ENCODE data around the gene SPINT1.
A peak's percentile ranks its signal among the peaks of the same experiment; 100 is the strongest.
"Not testable (repeated sequence)": the region's sequence is repeated elsewhere in the genome, so short reads cannot be mapped to it uniquely, and the experiment has no call there.

SPINT1 gene

GRCh38 chr15:40859206-40859851 is 15.5 kb downstream of the SPINT1 start:
- peak; percentile 77 for DNase-seq (ENCODE audit: low read depth)

- not testable (repeated sequence) for DNase-seq (ENCODE audit: low read depth)
Measured at GRCh38 chr15:40861147-40861546, 17.3 kb downstream of the SPINT1 start.

GRCh38 chr15:40863660-40864270 is 19.9 kb downstream of the SPINT1 start:
- no peak for DNase-seq (ENCODE audit: low read depth)

GRCh38 chr15:40867199-40867598 is 23.4 kb downstream of the SPINT1 start:
- no peak for DNase-seq (ENCODE audit: low read depth)

GRCh38 chr15:40869686-40870085 is 25.8 kb downstream of the SPINT1 start:
- DNase-seq (ENCODE audit: low read depth) = no peak

- no peak for DNase-seq (ENCODE audit: low read depth)
Measured at GRCh38 chr15:40870716-40871115, 26.9 kb downstream of the SPINT1 start.

GRCh38 chr15:40871749-40872617 is 28.1 kb downstream of the SPINT1 start:
- no peak for DNase-seq (ENCODE audit: low read depth)

GRCh38 chr15:40872791-40873693 is 29.2 kb downstream of the SPINT1 start:
- DNase-seq (ENCODE audit: low read depth) = no peak

- peak; percentile 33 for DNase-seq (ENCODE audit: low read depth)
Measured at GRCh38 chr15:40873694-40874561, 30.1 kb downstream of the SPINT1 start, which contains the start of gene RHOV. Gene RHOV, minus strand, starts transcription at chr15:40874234. Its CDS starts 95 bp downstream, at chr15:40874139.

GRCh38 chr15:40875991-40876730 is 32.3 kb downstream of the SPINT1 start:
- no peak for DNase-seq (ENCODE audit: low read depth)

- no peak for DNase-seq (ENCODE audit: low read depth)
Measured at GRCh38 chr15:40877694-40878093, 33.8 kb downstream of the SPINT1 start.

- DNase-seq (ENCODE audit: low read depth) = no peak
Measured at GRCh38 chr15:40878785-40879184, 34.9 kb downstream of the SPINT1 start.

GRCh38 chr15:40879609-40880008 is 35.8 kb downstream of the SPINT1 start:
- no peak for DNase-seq (ENCODE audit: low read depth)

GRCh38 chr15:40881351-40881750 is 37.5 kb downstream of the SPINT1 start:
- DNase-seq (ENCODE audit: low read depth) = no peak

- DNase-seq (ENCODE audit: low read depth) = no peak
Measured at GRCh38 chr15:40886586-40886985, 42.7 kb downstream of the SPINT1 start.

- no peak for DNase-seq (ENCODE audit: low read depth)
Measured at GRCh38 chr15:40889112-40889511, 45.3 kb downstream of the SPINT1 start.

GRCh38 chr15:40891138-40891537 is 47.3 kb downstream of the SPINT1 start:
- no peak for DNase-seq (ENCODE audit: low read depth)

- DNase-seq (ENCODE audit: low read depth) = no peak
Measured at GRCh38 chr15:40891810-40892446, 48.1 kb downstream of the SPINT1 start.

GRCh38 chr15:40892447-40893012 is 48.7 kb downstream of the SPINT1 start:
- DNase-seq (ENCODE audit: low read depth) = no peak

All from stimulated activated CD8-positive, alpha-beta memory T cell treated with anti-CD3 and anti-CD28 coated beads, Interleukin-12 subunit alpha, Interleukin-12 subunit beta, amount 100 ng/mL, for 1 hour (primary cell).